HG03095 (cell line): ENCODE data around the gene ATP5MC2.

Source experiments
- ATAC-seq: cut with Tn5 transposase; IDR thresholded peaks from one replicate; pipeline ENCODE4 v1.9.1; 2021; ENCODE audit warnings: moderate library complexity; ENCODE audit not compliant: unreplicated experiment

Gene ATP5MC2

DNA sequence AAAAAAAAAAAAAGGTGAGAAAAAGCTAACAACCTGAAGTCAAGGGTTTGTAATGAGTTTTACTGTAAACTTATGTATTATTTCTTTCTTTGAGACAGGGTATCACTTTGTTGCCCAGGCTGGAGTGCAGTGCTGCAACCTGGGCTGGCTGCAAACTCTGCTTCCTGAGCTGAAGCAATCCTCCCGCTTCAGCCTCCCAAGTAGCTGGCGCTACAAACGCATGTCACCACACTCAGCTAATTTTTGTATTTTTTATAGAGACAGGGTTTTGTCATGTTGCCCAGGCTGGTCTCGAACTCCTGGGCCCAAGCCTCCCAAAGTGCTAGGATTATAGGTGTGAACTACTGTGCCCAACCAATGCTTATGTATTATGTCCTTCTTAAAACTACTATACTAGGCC is 58.9 kb downstream of the ATP5MC2 start:
- no peak for ATAC-seq
